AG08396 (cell line): Measurements from ENCODE around the gene CARMIL1.
A peak's percentile ranks its signal among the peaks of the same experiment; 100 is the strongest.

Source experiments
- DNase-seq: peaks from one replicate; pipeline ENCODE4 v3.0.0; 2012; ENCODE audit warnings: low spot score, mixed read lengths

Gene CARMIL1

GRCh38 chr6:25477006-25477590 is 197.9 kb downstream of the CARMIL1 start:
- no peak for DNase-seq

GRCh38 chr6:25478973-25479372 is 199.8 kb downstream of the CARMIL1 start:
- no peak for DNase-seq

- DNase-seq, result no peak
These were observed 202.1 kb downstream of the CARMIL1 start for GRCh38 chr6:25481267-25481666.

GRCh38 chr6:25482996-25483395 is 203.8 kb downstream of the CARMIL1 start:
- DNase-seq, result no peak

- no peak for DNase-seq
These were observed 204.8 kb downstream of the CARMIL1 start for GRCh38 chr6:25483943-25484342.

GRCh38 chr6:25484900-25485299 is 205.7 kb downstream of the CARMIL1 start:
- no peak for DNase-seq

- no peak for DNase-seq
These were observed 206.8 kb downstream of the CARMIL1 start for GRCh38 chr6:25485821-25486534.

GRCh38 chr6:25486550-25486949 is 207.4 kb downstream of the CARMIL1 start:
- no peak for DNase-seq

GRCh38 chr6:25487012-25487411 is 207.8 kb downstream of the CARMIL1 start:
- DNase-seq, result no peak

- DNase-seq, result no peak
These were observed 209.0 kb downstream of the CARMIL1 start for GRCh38 chr6:25488156-25488555.

GRCh38 chr6:25489399-25489798 is 210.2 kb downstream of the CARMIL1 start:
- DNase-seq, result no peak

- peak; percentile 59 for DNase-seq
These were observed 211.0 kb downstream of the CARMIL1 start for GRCh38 chr6:25490018-25490801.

- DNase-seq, result no peak
These were observed 213.8 kb downstream of the CARMIL1 start for GRCh38 chr6:25492951-25493350.

- no peak for DNase-seq
These were observed 215.3 kb downstream of the CARMIL1 start for GRCh38 chr6:25494469-25494868.

GRCh38 chr6:25497383-25498040 is 218.3 kb downstream of the CARMIL1 start:
- DNase-seq, result no peak

- no peak for DNase-seq
These were observed 219.3 kb downstream of the CARMIL1 start for GRCh38 chr6:25498505-25498904.

- DNase-seq, result peak; percentile 11
These were observed 220.6 kb downstream of the CARMIL1 start for GRCh38 chr6:25499615-25500235.

GRCh38 chr6:25503686-25504085 is 224.5 kb downstream of the CARMIL1 start:
- DNase-seq, result no peak

GRCh38 chr6:25504661-25505060 is 225.5 kb downstream of the CARMIL1 start:
- no peak for DNase-seq

GRCh38 chr6:25506020-25506419 is 226.8 kb downstream of the CARMIL1 start:
- DNase-seq, result no peak

GRCh38 chr6:25508051-25508450 is 228.9 kb downstream of the CARMIL1 start:
- DNase-seq, result no peak

GRCh38 chr6:25511376-25511775 is 232.2 kb downstream of the CARMIL1 start:
- DNase-seq, result no peak
